ENCODE results near the gene CD7.

CD7 gene

DNA sequence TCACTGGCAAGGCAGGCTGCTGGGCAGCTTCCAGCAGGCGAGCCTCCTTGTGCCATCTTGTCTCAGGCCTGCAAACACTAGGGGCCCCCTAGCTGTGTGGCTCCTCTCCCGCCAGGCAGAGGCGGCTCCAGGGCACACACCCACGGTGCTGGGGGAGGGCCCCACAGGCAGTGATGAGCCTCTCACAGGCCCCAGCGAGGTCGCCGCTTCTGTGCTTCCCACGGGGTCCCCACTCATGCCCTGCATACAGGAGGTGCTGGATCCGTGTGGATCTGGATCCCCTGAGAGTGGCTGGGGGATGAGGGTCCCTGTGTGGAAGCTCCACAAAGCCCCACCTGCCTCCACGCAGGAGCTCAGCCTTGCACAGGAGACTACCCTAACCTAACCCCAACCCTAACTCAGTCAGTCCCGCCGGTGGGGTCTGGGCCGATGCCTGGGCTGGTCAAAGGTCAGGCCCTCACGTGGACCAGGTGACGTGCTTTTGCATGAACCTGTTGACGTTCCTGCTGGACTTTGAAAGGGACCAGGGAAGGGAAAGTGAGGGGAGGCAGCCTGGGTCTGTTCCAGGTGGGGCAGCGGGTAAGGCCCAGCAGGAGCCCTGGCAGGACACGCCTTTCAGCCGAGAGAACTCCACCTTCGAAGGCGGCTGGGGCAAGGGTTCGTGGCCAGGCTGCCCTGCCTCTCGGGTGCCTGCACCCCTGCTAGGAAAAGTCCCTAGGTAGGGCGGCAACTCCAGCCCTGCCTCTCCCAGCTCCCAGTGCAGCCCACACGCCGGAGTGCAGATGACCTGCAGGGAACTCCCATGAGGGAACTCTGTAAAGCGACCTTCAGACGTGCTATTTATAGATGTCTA is 11.0 kb upstream of the CD7 start:
- DNase-seq (ENCODE audit: low read depth, low spot score): no peak

DNA sequence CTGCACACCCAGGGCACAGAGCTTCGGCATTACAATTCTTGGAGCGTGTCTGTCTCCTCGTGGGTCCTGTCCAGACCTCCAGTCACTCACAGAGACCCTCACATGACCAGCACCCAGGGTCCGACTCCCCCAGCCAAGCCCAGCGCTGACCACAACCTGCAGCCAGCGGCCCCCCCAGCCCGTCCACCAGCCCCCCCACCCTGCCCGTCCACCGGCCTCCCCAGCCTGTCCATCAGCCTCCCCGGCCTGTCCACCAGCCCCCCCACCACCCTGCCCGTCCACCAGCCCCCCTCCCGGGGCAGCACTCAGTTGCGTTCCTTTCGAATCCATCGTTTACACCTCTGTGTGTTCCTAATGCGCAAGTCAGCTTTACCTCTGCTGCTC is 10.3 kb upstream of the CD7 start:
- DNase-seq (ENCODE audit: low read depth, low spot score): no peak

DNA sequence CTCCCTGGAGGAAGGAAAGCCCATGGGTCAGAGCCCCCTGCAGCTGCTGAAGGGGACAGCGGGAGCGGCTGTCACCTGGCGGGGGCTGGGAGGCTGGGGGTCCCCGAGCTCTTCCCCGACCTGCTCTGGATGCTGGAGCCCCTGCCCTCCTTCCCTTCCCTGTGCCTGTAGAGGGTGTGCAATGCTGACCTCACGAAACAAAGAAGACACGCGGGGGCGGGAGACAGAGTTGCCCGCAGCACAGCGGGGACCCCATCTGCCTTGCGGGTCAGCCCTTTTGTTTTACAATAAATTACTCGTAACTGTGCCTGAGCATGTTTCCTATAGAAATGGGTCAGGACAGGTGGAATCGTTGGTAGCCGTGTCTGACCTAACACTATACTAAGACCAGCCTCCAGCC is 9.9 kb upstream of the CD7 start:
- DNase-seq (ENCODE audit: low read depth, low spot score): no peak

DNA sequence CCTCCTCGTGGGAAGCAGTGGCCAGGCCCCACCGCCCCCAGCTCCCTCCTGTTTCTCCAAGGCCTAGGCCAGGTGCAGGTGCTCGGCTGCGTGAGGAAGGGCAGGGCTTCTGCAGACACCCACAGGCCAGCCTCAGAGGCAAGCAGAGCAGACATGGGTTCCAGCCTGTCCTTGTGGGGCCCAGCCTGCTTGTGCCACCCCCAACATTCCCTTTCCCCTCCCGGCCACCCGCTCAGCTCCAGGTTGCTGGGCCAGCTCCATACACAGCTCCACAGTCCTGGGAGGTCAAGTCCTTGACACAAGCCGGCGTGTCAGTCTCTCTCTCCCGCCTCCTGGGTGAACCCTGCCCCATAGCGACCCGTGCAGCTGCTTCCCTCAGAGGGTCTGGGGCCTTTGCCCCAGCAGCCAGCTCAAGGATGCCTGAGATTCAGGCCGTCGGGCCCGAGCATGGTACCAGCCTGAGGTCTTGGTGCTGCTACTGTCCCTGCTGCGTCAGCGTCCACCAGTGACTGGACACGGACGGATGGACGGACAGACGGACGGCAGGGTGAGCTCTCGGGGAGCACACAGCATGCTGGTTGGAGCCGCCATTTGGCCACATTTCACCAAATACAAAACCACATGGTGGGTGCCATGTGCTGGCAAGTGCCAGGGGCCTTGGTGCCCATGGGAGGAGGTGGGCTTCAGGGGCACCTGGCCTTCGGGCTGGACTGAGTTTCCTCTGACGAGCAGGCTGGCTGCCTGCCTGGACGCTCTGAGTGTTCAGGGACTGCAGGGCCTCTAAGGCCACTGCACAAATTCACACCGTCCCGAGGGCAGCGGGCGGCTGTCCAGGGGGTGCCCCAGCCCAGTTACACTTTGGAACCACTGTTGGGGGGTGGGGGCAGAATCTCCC is 8.1 kb upstream of the CD7 start:
- DNase-seq (ENCODE audit: low read depth, low spot score): no peak

DNA sequence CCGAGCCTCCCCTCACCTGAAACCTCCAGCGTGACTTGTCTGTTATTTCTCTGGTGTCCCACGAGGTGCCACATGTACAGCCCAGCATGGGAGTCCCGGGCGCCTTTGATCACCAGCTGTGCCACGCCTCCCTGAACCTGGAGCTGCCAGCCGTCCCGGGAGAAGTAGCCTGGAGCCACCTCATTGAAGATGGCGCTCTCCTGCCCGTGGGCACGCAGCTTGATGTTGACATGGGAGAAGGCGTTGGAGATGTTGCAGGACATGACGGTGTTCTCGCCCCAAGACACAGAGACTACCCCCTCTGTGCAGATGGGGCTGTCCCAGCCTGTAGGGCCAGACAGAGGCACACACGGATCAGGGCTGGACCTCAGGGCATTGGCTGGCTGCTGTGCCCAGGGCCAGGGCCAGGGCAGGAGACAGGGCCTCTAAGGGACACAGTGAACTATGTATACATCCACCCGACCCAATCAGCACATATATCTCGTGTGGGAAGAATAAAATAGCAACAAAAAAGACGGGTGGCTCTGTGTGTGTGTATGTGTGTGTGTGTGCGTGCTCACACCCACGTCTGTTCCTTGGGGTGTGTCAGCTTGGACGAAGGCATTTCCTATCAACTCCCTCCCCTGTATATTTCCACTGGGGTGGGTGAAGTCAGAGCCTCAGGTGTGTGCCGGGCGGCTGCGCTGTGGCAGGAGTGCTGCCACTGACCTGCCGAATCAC is 7.3 kb upstream of the CD7 start:
- no peak for DNase-seq (ENCODE audit: low read depth, low spot score)

DNA sequence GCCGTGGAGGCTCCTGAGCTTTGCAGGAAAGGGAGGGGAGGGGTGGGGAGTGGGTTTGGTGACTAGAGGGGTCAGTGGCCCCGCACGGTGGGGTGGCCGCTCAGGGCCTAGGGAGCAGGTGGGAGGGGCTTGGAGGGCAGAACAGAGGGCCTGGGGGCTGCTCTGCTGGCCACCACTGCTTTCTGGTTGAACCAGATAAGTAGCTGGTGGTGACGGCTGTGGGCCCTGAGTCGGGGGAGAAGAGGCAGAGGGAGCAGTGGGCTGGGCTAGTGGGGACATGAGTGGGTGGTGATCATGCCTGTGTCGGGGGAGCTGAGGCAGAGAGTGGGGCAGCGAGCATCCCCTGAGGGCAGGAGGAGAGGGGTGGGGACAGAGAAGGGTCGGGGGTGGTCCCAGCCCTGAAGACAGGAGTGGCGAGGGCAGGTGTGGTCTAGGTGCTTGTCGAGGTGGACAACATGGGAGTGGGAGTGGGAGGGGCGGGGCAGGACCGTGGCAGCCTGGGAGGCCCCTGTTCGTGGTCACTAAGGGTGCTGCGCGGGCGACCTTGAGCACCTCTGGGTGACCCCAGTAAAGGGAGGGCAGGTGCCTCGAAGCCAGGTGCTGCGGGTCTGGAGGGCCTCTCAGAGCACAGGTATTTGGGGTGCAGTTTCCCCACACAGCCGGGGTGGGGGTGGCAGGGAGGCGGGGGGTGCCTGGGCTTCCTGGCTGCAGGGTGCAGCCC is 6.3 kb upstream of the CD7 start:
- no peak for DNase-seq (ENCODE audit: low read depth, low spot score)

DNA sequence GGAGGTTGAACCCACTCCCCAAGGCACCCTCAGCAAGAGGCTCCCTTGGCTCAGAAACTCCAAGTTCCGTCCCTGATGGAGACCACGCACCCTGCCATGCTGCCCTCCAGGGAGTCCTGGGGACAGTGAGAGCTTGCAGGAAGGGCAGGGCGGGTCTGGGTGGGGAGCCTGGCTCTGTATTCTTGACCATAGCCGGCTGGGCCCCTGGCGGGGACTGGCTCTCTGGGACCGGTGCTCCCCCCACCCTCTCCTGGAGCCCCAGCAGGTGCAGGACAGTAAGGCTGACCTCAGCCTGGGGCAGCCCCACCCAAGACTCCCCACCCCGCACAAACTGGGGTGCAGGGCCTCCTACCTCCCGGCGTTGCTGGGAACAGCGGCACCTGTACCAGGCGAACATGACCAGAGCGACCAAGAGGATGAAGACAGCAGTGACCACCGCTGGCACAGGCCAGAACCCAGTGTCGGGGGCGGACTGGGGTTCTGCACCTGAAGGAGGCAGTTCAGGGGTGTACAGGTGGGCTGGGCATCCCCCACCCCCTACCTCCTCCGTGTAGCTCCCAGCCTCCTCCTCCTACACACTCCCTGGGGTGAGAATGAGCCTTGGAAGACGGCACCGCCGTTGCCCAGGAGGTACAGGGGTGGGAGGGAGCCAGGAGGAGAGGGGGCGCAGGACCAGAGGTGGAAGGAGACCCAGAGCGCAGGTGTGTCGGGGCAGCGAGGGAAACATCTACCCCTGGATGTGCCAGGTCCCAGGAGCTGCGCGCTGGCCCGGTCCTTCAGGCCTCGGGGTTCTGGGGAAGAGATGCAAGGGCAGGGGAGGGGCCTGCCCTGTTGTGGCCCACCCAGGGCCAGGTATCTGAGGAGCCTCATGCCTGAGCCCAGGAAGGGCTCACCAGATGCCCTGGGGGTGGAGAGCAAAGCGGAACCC is 5.4 kb upstream of the CD7 start:
- no peak for DNase-seq (ENCODE audit: low read depth, low spot score)

DNA sequence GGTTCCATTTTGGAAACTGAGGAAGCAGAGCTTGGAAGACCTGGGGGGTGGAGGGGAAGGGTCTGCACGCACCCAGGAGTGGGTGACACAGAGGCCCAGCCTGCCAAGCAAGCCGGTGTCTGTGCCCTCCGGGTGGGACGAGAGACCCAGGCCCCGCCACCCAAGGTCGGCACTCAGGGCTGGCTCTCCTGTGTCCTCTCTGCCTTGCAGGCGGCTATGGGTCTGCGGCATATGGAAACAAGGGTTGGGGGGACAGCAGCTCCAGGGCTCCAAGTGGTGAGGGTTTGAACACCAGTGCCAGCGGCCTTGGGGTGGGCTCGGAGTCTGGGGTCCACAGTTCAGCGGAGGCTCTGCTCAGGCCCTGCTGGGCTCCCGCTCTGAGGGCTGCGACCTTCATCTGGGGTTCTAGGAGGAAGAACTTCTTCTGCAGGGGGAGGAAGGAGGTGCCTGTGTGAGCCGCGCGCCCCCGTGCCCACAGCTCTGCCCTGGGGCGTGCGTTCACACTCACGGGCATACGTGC is 4.6 kb upstream of the CD7 start:
- no peak for DNase-seq (ENCODE audit: low read depth, low spot score)

DNA sequence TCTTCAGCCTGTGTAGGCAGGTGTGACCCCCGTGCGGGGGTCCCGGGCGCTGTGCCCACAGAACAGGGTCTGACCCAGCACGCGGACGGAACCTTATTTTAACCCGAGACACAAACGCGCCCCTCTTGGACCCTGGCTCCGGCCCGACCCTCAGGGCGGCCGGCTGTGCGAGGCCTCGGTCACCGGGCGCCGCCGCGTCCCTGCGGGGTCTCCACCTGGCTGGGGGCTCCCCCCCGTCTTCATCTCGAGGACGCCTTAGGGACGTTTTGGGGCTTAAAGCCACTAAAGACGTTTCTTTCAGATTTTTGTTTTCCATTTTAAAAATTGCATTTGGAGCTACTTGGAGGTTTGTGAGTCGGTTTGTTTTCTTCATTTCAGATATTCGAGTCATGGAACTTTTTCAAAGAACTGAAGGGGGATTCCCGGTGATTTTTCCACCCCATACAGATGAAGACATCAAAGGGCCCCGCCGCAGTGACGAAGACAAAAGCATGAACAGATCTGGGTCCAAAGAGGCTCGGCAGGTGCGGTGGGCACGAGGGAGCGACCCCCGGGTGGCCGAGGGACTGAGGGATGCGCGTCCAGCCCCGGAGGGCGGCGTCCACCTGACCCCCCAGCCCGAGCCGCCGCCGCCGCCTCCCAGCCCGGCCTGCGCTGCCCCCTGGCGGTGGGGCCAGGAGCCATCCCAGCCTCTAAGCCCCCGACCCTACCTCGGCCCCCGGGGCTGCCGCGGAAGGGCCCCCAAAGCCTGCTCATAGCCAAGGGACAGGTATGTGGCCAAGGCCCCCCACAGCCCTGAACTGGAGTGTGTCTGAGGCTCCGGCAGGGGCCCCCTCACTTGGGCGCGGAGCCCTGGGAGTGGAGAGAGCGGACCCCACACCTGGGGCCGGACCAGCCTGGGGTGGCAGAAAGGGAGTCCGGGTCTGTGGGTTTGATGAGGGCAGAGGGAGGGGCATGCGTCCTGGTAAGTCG is 3.8 kb upstream of the CD7 start:
- peak; percentile 51 for DNase-seq (ENCODE audit: low read depth, low spot score)

DNA sequence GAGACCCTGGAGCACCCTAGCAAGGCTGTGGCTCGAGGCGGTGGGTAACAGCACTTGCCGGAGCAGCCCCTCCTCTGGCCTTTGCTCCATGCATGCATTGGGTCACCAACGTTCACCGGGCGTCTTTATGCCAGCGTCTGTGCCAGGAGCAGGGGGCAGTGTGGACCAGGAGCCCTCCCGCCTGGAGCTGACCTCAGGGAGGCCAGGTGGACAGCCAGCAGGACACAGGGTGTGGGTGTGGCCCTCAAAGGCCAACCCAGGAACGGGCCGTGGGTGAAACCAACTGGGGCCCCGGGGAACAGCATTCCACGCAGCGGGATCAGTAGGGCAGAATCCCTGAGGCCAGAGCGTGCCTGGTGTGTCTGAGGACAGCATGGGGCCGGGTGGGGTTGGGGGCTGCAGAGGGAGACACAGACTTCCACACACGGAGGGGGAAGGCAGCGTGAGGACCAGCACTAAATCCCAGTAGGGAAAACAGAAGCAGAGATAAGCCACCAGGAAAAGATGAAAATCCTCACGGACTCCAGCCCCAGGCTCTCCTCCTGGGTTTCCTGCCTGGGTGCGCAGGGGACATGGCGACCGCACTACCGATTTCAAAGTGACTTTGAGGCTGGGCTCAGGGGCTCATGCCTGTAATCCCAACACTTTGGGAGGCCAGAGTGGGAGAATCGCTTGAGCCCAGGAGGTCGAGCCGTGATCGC is 2.9 kb upstream of the CD7 start:
- no peak for DNase-seq (ENCODE audit: low read depth, low spot score)

DNA sequence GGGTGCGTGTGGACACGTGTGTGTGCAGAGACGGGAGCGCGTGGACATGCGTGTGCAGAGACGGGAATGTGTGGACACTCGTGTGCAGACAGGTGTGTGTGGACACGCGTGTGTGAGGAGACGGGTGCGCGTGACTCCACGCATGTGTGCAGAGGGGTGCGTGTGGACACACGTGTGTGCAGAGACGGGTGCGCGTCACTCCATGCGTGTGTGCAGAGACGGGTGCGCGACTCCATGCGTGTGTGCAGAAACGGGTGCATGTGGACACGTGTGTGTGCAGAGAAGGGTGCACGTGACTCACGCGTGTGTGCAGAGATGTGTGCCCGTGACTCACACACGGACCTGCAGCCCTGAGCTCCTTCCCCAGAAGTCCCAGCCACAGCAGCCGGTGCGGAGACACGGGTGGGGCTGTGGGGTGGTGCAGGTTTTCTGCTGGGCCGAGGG is 2.2 kb upstream of the CD7 start:
- DNase-seq (ENCODE audit: low read depth, low spot score): no peak

DNA sequence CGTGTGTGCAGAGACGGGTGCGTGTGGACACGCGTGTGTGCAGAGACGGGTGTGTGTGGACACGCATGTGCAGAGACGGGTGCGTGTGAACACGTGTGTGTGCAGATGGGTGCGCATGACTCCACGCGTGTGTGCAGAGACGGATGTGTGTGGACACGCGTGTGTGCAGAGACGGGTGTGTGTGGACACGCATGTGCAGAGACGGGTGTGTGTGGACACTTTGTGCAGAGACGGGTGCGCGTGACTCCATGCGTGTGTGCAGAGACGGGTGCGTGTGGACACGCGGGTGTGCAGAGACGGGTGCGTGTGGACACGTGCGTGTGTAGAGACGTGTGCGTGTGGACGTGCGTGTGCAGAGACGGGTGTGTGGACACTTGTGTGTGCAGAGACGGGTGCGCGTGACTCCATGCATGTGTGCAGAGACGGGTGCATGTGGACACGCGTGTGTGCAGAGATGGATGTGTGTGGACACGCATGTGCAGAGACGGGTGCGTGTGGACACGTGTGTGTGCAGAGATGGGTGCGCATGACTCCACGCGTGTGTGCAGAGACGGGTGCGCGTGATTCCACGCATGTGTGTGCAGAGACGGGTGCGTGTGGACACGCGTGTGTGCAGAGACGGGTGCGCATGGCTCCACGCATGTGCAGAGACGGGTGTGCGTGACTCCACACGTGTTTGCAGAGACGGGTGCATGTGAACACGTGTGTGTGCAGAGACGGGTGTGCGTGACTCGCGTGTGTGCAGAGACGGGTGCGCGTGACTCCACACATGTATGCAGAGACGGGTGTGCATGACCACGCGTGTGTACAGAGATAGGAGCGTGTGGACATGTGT is 1.6 kb upstream of the CD7 start:
- no peak for DNase-seq (ENCODE audit: low read depth, low spot score)

DNA sequence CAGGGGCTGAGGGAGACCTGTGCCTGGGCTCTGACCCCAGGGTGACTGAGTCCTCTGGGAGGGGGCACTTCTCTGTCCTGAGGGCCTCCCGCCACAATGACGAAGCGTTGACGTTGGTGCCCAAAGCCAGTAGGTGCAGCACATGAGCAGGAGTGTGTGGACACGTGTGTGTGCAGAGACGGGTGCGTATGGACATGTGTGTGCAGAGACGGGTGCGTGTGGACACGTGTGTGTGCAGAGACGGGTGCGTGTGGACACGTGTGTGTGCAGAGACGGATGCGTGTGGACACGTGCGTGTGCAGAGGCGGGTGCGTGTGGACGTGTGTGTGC is 726 bp upstream of the CD7 start:
- DNase-seq (ENCODE audit: low read depth, low spot score): no peak

DNA sequence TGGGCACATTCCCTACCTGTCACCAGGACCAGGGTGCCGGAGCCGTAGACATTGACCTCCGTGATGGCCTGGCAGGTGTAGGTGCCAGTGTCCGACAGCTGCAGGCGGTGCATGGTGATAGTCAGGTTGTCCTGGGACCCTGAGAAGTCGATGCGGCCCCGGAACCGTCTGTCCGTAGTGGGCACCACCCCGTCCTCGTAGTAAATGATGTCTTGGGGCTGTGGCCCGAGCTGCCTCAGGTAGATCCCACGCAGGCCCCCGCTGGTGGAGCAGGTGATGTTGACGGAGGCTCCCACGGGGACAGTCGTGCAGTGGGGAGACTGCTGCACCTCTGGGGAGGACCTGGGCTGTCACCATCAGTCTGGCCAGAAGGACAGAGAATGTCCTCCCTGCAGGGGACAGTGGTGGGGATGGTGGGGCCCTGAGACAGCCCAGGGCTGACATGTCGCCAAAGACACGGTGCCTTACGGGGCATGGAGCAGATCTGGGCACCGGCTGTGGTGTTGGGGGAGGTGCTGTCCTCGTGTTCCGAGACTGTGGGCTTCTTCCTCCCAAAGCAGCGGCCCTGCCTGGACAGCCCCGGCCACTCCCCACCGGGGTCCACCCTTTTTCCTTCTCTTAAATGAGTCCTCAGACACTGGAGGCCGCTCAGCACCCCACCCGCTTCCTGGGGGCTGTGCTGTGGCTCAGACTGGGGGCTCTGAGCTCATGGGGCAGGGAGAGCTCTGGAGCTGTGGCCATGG is 586 bp downstream of the CD7 start:
- no peak for DNase-seq (ENCODE audit: low read depth, low spot score)

DNA sequence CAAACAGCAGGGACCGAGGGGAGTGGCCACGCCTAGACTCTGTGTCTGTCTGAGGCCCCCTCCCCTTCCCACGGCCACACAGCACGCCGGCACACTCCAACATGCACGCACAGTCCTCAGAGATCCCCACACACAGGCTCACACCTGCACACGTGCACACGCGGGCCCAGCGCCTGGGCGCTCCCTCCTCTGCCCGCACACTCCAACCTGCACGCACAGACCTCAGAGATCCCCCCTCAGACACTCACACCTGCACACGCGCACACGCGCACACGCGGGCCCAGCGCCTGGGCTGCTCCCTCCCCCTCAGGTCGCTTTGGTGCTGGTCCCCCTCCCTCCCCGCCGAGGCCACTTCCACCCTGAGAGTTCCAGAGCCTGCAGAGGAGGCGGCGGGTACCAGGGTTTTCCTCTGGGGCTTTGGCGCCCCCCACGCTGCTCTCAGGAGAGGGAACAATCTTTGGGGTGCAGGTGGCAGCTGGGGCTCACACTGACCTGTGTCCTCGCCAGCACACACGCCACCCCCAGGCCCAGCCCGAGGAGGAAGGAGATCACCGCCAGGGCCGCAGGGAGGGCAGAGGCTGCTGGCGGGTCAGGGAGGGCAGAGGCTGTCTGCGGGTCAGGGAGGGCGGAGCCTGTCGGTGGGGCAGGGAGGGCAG is 1.6 kb downstream of the CD7 start:
- no peak for DNase-seq (ENCODE audit: low read depth, low spot score)

All from astrocyte of the hippocampus (primary cell).